Neural cell (in vitro differentiated cells): ENCODE results near the gene KISS1R. TPM values are rescaled to one million over a fixed set of nuclear protein-coding genes. Genes with fewer than 3 reads are reported as not detected.

ENCODE experiments used
- H2AFZ ChIP-seq: fragments of 200-600, 300-800 bp; sonication (generic), shearing (Covaris generic); 2 replicates; pipeline ENCODE4 v1.6.0; 2014; ENCODE audit warnings: low read depth, mild to moderate bottlenecking, antibody characterized with exemption, low read length, moderate library complexity
- H3F3A ChIP-seq: fragments of 200-600 bp; shearing (Covaris generic); 2 replicates; pipeline ENCODE4 v1.6.1; 2016; ENCODE audit warnings: mild to moderate bottlenecking, moderate library complexity, mixed read lengths, antibody characterized with exemption, low read length; ENCODE audit not compliant: insufficient read depth, poor library complexity, severe bottlenecking
- H3K27ac ChIP-seq: fragments of 200-600, 300-800 bp; sonication (generic), shearing (Covaris generic); 2 replicates; pipeline ENCODE4 v1.5.1; 2014; ENCODE audit warnings: mild to moderate bottlenecking, low read length, moderate library complexity
- H3K27me3 ChIP-seq: fragments of 300-800, 200-600 bp; sonication (generic), shearing (Covaris generic); 2 replicates; pipeline ENCODE4 v1.6.0; 2014; ENCODE audit warnings: mild to moderate bottlenecking, low read depth, low read length, moderate library complexity; ENCODE audit not compliant: insufficient read depth
- H3K36me3 ChIP-seq: fragments of 300-800, 200-600 bp; sonication (generic), shearing (Covaris generic); 2 replicates; pipeline ENCODE4 v1.5.1; 2014; ENCODE audit warnings: mild to moderate bottlenecking, antibody characterized with exemption, low read length, moderate library complexity; ENCODE audit not compliant: insufficient read depth
- H3K4me2 ChIP-seq: fragments of 300-800, 200-600 bp; sonication (generic), shearing (Covaris generic); 2 replicates; pipeline ENCODE4 v1.6.0; 2014; ENCODE audit warnings: mild to moderate bottlenecking, low read length
- H3K4me3 ChIP-seq: fragments of 300-800, 200-600 bp; sonication (generic), shearing (Covaris generic); 2 replicates; pipeline ENCODE4 v1.5.1; 2014; ENCODE audit warnings: mild to moderate bottlenecking, low read length, moderate library complexity
- H3K79me2 ChIP-seq: fragments of 200-600 bp; shearing (Covaris generic); replicated peaks from 2 replicates; pipeline ENCODE4 v1.6.0; 2014; ENCODE audit warnings: mild to moderate bottlenecking, low read length, moderate library complexity; ENCODE audit not compliant: insufficient read depth
- H3K9ac ChIP-seq: fragments of 300-800, 200-600 bp; sonication (generic), shearing (Covaris generic); 2 replicates; pipeline ENCODE4 v1.6.1; 2016; ENCODE audit warnings: mild to moderate bottlenecking, low read length, mixed read lengths
- H3K9me2 ChIP-seq: fragments of 200-600 bp; shearing (Covaris generic); 2 replicates; pipeline ENCODE4 v1.6.1; 2016; ENCODE audit warnings: mild to moderate bottlenecking, low read length, mixed read lengths; ENCODE audit not compliant: insufficient read depth
- H3K9me3 ChIP-seq: fragments of 200-600, 300-800 bp; sonication (generic), shearing (Covaris generic); 2 replicates; pipeline ENCODE4 v1.6.1; 2016; ENCODE audit warnings: mild to moderate bottlenecking, mixed run types, low read length, moderate library complexity, mixed read lengths
- H4K20me1 ChIP-seq: fragments of 200-600 bp; shearing (Covaris generic); 2 replicates; pipeline ENCODE4 v1.6.1; 2016; ENCODE audit warnings: mild to moderate bottlenecking, mixed run types; ENCODE audit not compliant: insufficient read depth
- CTCF ChIP-seq: fragments of 450-650 bp; IDR thresholded peaks from 2 replicates; pipeline ENCODE4 v1.5.1; 2014; ENCODE audit warnings: antibody characterized with exemption, mild to moderate bottlenecking, moderate library complexity; ENCODE audit not compliant: poor library complexity, severe bottlenecking
- EP300 ChIP-seq: fragments of 450-650 bp; conservative IDR thresholded peaks from 2 replicates; pipeline ENCODE4 v1.6.1; 2014; ENCODE audit warnings: antibody characterized with exemption, mild to moderate bottlenecking, moderate library complexity; ENCODE audit not compliant: poor library complexity, severe bottlenecking
- EZH2 ChIP-seq: fragments of 200-600, 300-800 bp; shearing (Covaris generic), sonication (generic); IDR thresholded peaks from 2 replicates; pipeline ENCODE4 v1.6.1; 2014; ENCODE audit warnings: antibody characterized with exemption, low read length, borderline replicate concordance, mild to moderate bottlenecking; ENCODE audit not compliant: insufficient read depth, poor library complexity, severe bottlenecking
- MXI1 ChIP-seq: fragments of 450-650 bp; conservative IDR thresholded peaks from 2 replicates; pipeline ENCODE4 v1.6.1; 2014; ENCODE audit warnings: antibody characterized with exemption, mild to moderate bottlenecking; ENCODE audit not compliant: poor library complexity, severe bottlenecking
- POLR2AphosphoS5 ChIP-seq: IDR thresholded peaks from 2 replicates; pipeline ENCODE4 v1.6.1; 2012
- RAD21 ChIP-seq: fragments of 450-650 bp; conservative IDR thresholded peaks from 2 replicates; pipeline ENCODE4 v1.6.1; 2014; ENCODE audit warnings: antibody characterized with exemption, mild to moderate bottlenecking, moderate library complexity
- REST ChIP-seq: IDR thresholded peaks from 2 replicates; pipeline ENCODE4 v1.6.1; 2012; ENCODE audit warnings: borderline replicate concordance
- SMC3 ChIP-seq: fragments of 450-650 bp; conservative IDR thresholded peaks from 2 replicates; pipeline ENCODE4 v1.6.1; 2014; ENCODE audit warnings: antibody characterized with exemption, mild to moderate bottlenecking, moderate library complexity; ENCODE audit not compliant: poor library complexity
- TAF1 ChIP-seq: IDR thresholded peaks from 2 replicates; pipeline ENCODE4 v1.6.1; 2012; ENCODE audit warnings: low read depth
- polyA plus RNA-seq: library from polyadenylated mRNA; depleted of rRNA; stranded (reverse); fragments of >200 nt; gene quantifications from 2 replicates; pipeline ENCODE4 v1.2.3, GENCODE V29; 2014

Gene KISS1R
- polyA plus RNA-seq, 1 donor from 2014 or later = 5.4 TPM

GRCh38 chr19:926323-926588, 9.1 kb downstream of the KISS1R start:
- H3K36me3 ChIP-seq = no peaks in the 10 kb centered on the region
- peak overlapping the region; percentile 84 for H3K4me3 ChIP-seq
- peak overlapping the region; percentile 60 for H3K27ac ChIP-seq
- no peaks in the 10 kb centered on the region for H4K20me1 ChIP-seq
- TF ChIP-seq EZH2 (no peak), EP300 (no peak), MXI1 (no peak), TAF1 (no peak), RAD21 (no peak), SMC3 (no peak), POLR2AphosphoS5 (no peak), REST (no peak), CTCF (no peak)
- no peak overlapping the region for H3K4me2 ChIP-seq
- H2AFZ ChIP-seq = no peak overlapping the region
- no peaks in the 10 kb centered on the region for H3F3A ChIP-seq
- no peaks in the 10 kb centered on the region for H3K9me3 ChIP-seq
- H3K9me2 ChIP-seq = no peaks in the 10 kb centered on the region
- H3K9ac ChIP-seq = peak overlapping the region; percentile 85
- H3K79me2 ChIP-seq = peaks cover 11% of the 10 kb centered on the region
- H3K27me3 ChIP-seq = peaks cover 2% of the 10 kb centered on the region

- no peaks in the 10 kb centered on the region for H3K36me3 ChIP-seq
- peak overlapping the region; percentile 85 for H3K9ac ChIP-seq
- H3K9me3 ChIP-seq = no peaks in the 10 kb centered on the region
- peak overlapping the region; percentile 84 for H3K4me3 ChIP-seq
- peak overlapping the region; percentile 60 for H3K27ac ChIP-seq
- H4K20me1 ChIP-seq = no peaks in the 10 kb centered on the region
- no peaks in the 10 kb centered on the region for H3K27me3 ChIP-seq
- peaks cover 11% of the 10 kb centered on the region for H3K79me2 ChIP-seq
- H3K4me2 ChIP-seq = no peak overlapping the region
- H3K9me2 ChIP-seq = no peaks in the 10 kb centered on the region
- H2AFZ ChIP-seq = no peak overlapping the region
- TF ChIP-seq REST = no peak
- no peak for TF ChIP-seq SMC3
- no peak for TF ChIP-seq EP300
- no peak for TF ChIP-seq MXI1
- no peak for TF ChIP-seq TAF1
- TF ChIP-seq CTCF = no peak
- TF ChIP-seq POLR2AphosphoS5 = no peak
- TF ChIP-seq EZH2 = no peak
- TF ChIP-seq RAD21 = no peak
- no peaks in the 10 kb centered on the region for H3F3A ChIP-seq
Observed at GRCh38 chr19:926589-927350, 9.6 kb downstream of the KISS1R start.
